MM.1S (cell line): ENCODE measurements around the gene MEIS2.

Experiments used
- DNase-seq: peaks from one replicate; pipeline ENCODE4 v3.0.0-alpha.2; 2015
- H2AFZ ChIP-seq: fragments of 300-600 bp; sonication (generic); 2 replicates; pipeline ENCODE4 v1.6.0; 2016; ENCODE audit warnings: antibody characterized with exemption, low read length
- H3F3A ChIP-seq: fragments of 300-600 bp; sonication (generic); 2 replicates; pipeline ENCODE4 v1.6.1; 2016; ENCODE audit warnings: mild to moderate bottlenecking, antibody characterized with exemption, low read length, moderate library complexity, mixed read lengths; ENCODE audit not compliant: insufficient read depth
- H3K27ac ChIP-seq: fragments of 300-600 bp; sonication (generic); 2 replicates; pipeline ENCODE4 v1.5.1; 2016; ENCODE audit warnings: mild to moderate bottlenecking, low read length
- H3K27me3 ChIP-seq: fragments of 300-600 bp; sonication (generic); replicated peaks from 2 replicates; pipeline ENCODE4 v1.6.0; 2016; ENCODE audit warnings: low read length; ENCODE audit not compliant: insufficient read depth
- H3K36me3 ChIP-seq: fragments of 300-600 bp; sonication (generic); replicated peaks from 2 replicates; pipeline ENCODE4 v1.6.1; 2016; ENCODE audit warnings: mild to moderate bottlenecking, low read length, mixed read lengths; ENCODE audit not compliant: insufficient read depth
- H3K4me1 ChIP-seq: fragments of 300-600 bp; sonication (generic); 2 replicates; pipeline ENCODE4 v1.6.1; 2016; ENCODE audit warnings: low read length, mixed read lengths
- H3K4me2 ChIP-seq: fragments of 300-600 bp; sonication (generic); 2 replicates; pipeline ENCODE4 v1.6.0; 2016; ENCODE audit warnings: low read depth, low read length
- H3K4me3 ChIP-seq: fragments of 300-600 bp; sonication (generic); 2 replicates; pipeline ENCODE4 v1.5.1; 2016; ENCODE audit warnings: low read length, mixed read lengths
- H3K79me2 ChIP-seq: fragments of 300-600 bp; sonication (generic); 2 replicates; pipeline ENCODE4 v1.6.1; 2016; ENCODE audit warnings: mixed run types, low read length, mixed read lengths
- H3K9ac ChIP-seq: fragments of 300-600 bp; sonication (generic); 2 replicates; pipeline ENCODE4 v1.6.1; 2016; ENCODE audit warnings: low read length, mixed read lengths
- H3K9me2 ChIP-seq: fragments of 300-600 bp; sonication (generic); replicated peaks from 2 replicates; pipeline ENCODE4 v1.6.1; 2016; ENCODE audit warnings: mild to moderate bottlenecking, low read length, mixed read lengths; ENCODE audit not compliant: insufficient read depth
- H3K9me3 ChIP-seq: fragments of 300-600 bp; sonication (generic); replicated peaks from 2 replicates; pipeline ENCODE4 v1.6.1; 2016; ENCODE audit warnings: mild to moderate bottlenecking, low read length, mixed read lengths; ENCODE audit not compliant: insufficient read depth
- H4K20me1 ChIP-seq: fragments of 300-600 bp; sonication (generic); 2 replicates; pipeline ENCODE4 v1.6.1; 2016; ENCODE audit warnings: mild to moderate bottlenecking, low read length, moderate library complexity, mixed read lengths; ENCODE audit not compliant: insufficient read depth
- CTCF ChIP-seq: fragments of 300-600 bp; sonication (generic); IDR thresholded peaks from 2 replicates; pipeline ENCODE4 v1.5.1; 2016; ENCODE audit warnings: antibody characterized with exemption, low read length, mixed read lengths
- EZH2 ChIP-seq: fragments of 300-600 bp; sonication (generic); optimal IDR thresholded peaks from 2 replicates; pipeline ENCODE3; 2017; ENCODE audit warnings: low read depth, mild to moderate bottlenecking, antibody characterized with exemption, low read length, mixed read lengths
- EZH2phosphoT487 ChIP-seq: fragments of 300-600 bp; sonication (generic); IDR thresholded peaks from 2 replicates; pipeline ENCODE4 v1.6.1; 2018; ENCODE audit warnings: antibody characterized with exemption, low read length

The MEIS2 gene

GRCh38 chr15:37122703-37123102 lies 22.4 kb upstream of the MEIS2 start:
- TF ChIP-seq CTCF (no peak), EZH2phosphoT487 (no peak), EZH2 (no peak)
- Histone ChIP-seq H3K36me3 (no peaks in the 10 kb centered on the region), H3K27ac (no peak overlapping the region), H3K4me3 (no peak overlapping the region), H3K27me3 (no peaks in the 10 kb centered on the region), H3K9me2 (no peaks in the 10 kb centered on the region), H3K9ac (no peak overlapping the region), H3K79me2 (no peaks in the 10 kb centered on the region), H3F3A (no peaks in the 10 kb centered on the region), H3K4me1 (no peaks in the 10 kb centered on the region), H2AFZ (no peak overlapping the region), H4K20me1 (no peaks in the 10 kb centered on the region), H3K4me2 (no peak overlapping the region), H3K9me3 (no peaks in the 10 kb centered on the region)
- no peak for DNase-seq

- DNase-seq: no peak
These were observed 21.1 kb upstream of the MEIS2 start for GRCh38 chr15:37121492-37121891.

GRCh38 chr15:37117030-37117429 lies 16.7 kb upstream of the MEIS2 start:
- no peaks in the 10 kb centered on the region for H3K27me3 ChIP-seq
- H3K9me2 ChIP-seq: no peaks in the 10 kb centered on the region
- no peaks in the 10 kb centered on the region for H3K79me2 ChIP-seq

More at GRCh38 chr15:37121492-37121891, 21.1 kb upstream of the MEIS2 start:
- Histone ChIP-seq H3K4me2 (no peak overlapping the region), H3K9ac (no peak overlapping the region), H3K9me2 (no peaks in the 10 kb centered on the region), H3K36me3 (no peaks in the 10 kb centered on the region), H3K9me3 (no peaks in the 10 kb centered on the region), H3K27me3 (no peaks in the 10 kb centered on the region), H2AFZ (no peak overlapping the region), H3K79me2 (no peaks in the 10 kb centered on the region), H3K4me1 (no peaks in the 10 kb centered on the region), H3K4me3 (no peak overlapping the region), H3F3A (no peaks in the 10 kb centered on the region), H4K20me1 (no peaks in the 10 kb centered on the region), H3K27ac (no peak overlapping the region)
- TF ChIP-seq EZH2 (no peak), EZH2phosphoT487 (no peak)

More at GRCh38 chr15:37117030-37117429, 16.7 kb upstream of the MEIS2 start:
- H3F3A ChIP-seq: no peaks in the 10 kb centered on the region
- H3K4me1 ChIP-seq: no peaks in the 10 kb centered on the region
- no peaks in the 10 kb centered on the region for H3K9me3 ChIP-seq
- no peak overlapping the region for H3K9ac ChIP-seq
- no peaks in the 10 kb centered on the region for H3K36me3 ChIP-seq
- no peak for DNase-seq
- no peak overlapping the region for H3K4me2 ChIP-seq
- H2AFZ ChIP-seq: no peak overlapping the region
- no peak overlapping the region for H3K4me3 ChIP-seq
- H4K20me1 ChIP-seq: no peaks in the 10 kb centered on the region
- no peak for TF ChIP-seq EZH2
- no peak for TF ChIP-seq EZH2phosphoT487
- no peak for TF ChIP-seq CTCF
- H3K27ac ChIP-seq: no peak overlapping the region
